ENCODE measurements around the gene COL4A1.

- TF ChIP-seq GATA3 (IDR thresholded peaks at IDR 0.05; ENCODE audit: low read depth, low read length) (no peak), GATA2 (IDR thresholded peaks at IDR 0.05; ENCODE audit: low read depth, low read length) (no peak)
These were observed 111.1 kb downstream of the COL4A1 start for GRCh38 chr13:110195547-110196485.

All from SH-SY5Y (cell line).